Calu3 (cell line): ENCODE data around the gene DUSP22. TPM values are rescaled to one million over a fixed set of nuclear protein-coding genes. Genes with fewer than 3 reads are reported as not detected.

ENCODE experiments used
- BruUV-seq: library from RNA; stranded (reverse); fragments of 400-500 nt; replicated peaks from 2 replicates; lab custom pipeline; 2021; lab: Mats Ljungman, UMichigan
- CTCF ChIA-PET: fragments of 300-600 bp; sonication (Branson Sonifier 250); formaldehyde crosslinking; loops from one replicate; lab custom pipeline; 2022; ENCODE audit warnings: antibody characterized with exemption; lab: Charles Lee
- DNase-seq: peaks from one replicate; pipeline ENCODE4 v3.0.0; 2022
- H3K27ac Mint-ChIP-seq: one replicate; pipeline ENCODE4 v1.8.0; 2022; ENCODE audit warnings: mixed read lengths; ENCODE audit not compliant: unreplicated experiment
- H3K27me3 Mint-ChIP-seq: one replicate; pipeline ENCODE4 v1.8.0; 2022; ENCODE audit warnings: mixed read lengths; ENCODE audit not compliant: unreplicated experiment
- H3K36me3 Mint-ChIP-seq: one replicate; pipeline ENCODE4 v1.8.0; 2022; ENCODE audit warnings: mild to moderate bottlenecking, moderate library complexity, mixed read lengths; ENCODE audit not compliant: insufficient read depth, unreplicated experiment
- H3K4me1 Mint-ChIP-seq: one replicate; pipeline ENCODE4 v1.8.0; 2022; ENCODE audit warnings: mild to moderate bottlenecking, low read depth, mixed read lengths; ENCODE audit not compliant: unreplicated experiment
- H3K4me3 Mint-ChIP-seq: one replicate; pipeline ENCODE4 v1.8.0; 2022; ENCODE audit warnings: mild to moderate bottlenecking, low read depth, moderate library complexity, mixed read lengths; ENCODE audit not compliant: unreplicated experiment
- H3K9me3 Mint-ChIP-seq: one replicate; pipeline ENCODE4 v1.8.0; 2022; ENCODE audit warnings: low read depth, mixed read lengths; ENCODE audit not compliant: unreplicated experiment
- intact Hi-C: fragments of 100-400 bp; cut with micrococcal nuclease; formaldehyde crosslinking; loops from one replicate; pipeline ENCODE4 v1.10.0; 2022; ENCODE audit not compliant: unreplicated experiment
- total RNA-seq: library from RNA; stranded (reverse); gene quantifications from 2 replicates; pipeline ENCODE4 v1.2.3, GENCODE V29; 2022
- TF ChIP-seq, protein P1 (sequence below): fragments of 200-600 bp; IDR thresholded peaks from one replicate; pipeline ENCODE4 v1.8.0; 2022; ENCODE audit warnings: antibody characterized with exemption; ENCODE audit not compliant: unreplicated experiment

Gene DUSP22
- total RNA-seq, 1 experiment from 2014 or later, result 14.7 TPM

DNA sequence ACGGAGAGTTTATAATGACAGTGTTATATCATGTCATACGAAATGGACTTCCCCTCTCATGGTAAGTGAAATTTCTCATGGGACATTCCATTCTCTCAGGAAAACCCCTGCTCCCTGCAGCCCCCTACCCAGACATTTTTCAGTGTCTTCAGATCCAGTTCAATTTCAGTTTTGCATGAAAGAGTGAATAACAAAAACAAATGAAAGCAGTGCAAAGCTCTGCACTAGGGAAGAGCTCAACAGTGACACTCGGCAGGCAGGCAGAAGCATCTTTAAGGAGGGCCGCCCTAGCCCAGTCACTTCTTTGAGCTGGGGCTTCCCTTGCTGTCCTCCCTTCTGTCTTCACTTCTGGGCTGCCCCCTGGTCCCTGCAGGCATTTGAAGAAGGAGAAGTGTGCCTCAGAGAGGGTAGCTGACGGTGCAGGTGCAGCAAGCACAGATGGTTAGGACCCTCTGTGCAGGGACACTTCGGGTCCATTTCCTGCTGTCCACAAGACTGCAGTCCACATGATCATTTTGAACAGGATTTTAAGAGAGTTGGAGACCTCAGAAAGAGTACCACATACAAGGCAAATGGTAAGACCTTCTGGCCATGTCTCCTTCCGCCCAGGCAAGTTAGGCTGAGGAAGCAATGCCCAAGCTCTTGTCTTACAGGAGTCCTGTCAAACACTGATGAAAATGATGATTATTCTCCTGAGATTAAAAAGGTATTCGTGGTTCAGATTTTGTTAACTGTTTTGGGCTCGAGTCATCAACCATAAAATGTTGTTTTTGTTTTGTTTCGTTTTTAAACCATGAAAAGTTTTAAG, 5.4 kb upstream of the DUSP22 start:
- CTCF ChIA-PET, result interaction anchor here (0.7 kb wide), 1 partner anchor 31 kb away, joined by 6 read pairs; no protein-coding TSS in a partner anchor
- BruUV-seq, result no TSS peak
- Mint-ChIP-seq H3K4me1 (no peaks in the 10 kb centered on the region), H3K27ac (no peak overlapping the region), H3K27me3 (peaks cover 45% of the 10 kb centered on the region), H3K36me3 (no peaks in the 10 kb centered on the region), H3K4me3 (no peak overlapping the region), H3K9me3 (peaks cover 10% of the 10 kb centered on the region)
- intact Hi-C loops, result no loop called here
- TF ChIP-seq, protein P1, sequence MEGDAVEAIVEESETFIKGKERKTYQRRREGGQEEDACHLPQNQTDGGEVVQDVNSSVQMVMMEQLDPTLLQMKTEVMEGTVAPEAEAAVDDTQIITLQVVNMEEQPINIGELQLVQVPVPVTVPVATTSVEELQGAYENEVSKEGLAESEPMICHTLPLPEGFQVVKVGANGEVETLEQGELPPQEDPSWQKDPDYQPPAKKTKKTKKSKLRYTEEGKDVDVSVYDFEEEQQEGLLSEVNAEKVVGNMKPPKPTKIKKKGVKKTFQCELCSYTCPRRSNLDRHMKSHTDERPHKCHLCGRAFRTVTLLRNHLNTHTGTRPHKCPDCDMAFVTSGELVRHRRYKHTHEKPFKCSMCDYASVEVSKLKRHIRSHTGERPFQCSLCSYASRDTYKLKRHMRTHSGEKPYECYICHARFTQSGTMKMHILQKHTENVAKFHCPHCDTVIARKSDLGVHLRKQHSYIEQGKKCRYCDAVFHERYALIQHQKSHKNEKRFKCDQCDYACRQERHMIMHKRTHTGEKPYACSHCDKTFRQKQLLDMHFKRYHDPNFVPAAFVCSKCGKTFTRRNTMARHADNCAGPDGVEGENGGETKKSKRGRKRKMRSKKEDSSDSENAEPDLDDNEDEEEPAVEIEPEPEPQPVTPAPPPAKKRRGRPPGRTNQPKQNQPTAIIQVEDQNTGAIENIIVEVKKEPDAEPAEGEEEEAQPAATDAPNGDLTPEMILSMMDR, result no peak
- DNase-seq, result no peak

DNA sequence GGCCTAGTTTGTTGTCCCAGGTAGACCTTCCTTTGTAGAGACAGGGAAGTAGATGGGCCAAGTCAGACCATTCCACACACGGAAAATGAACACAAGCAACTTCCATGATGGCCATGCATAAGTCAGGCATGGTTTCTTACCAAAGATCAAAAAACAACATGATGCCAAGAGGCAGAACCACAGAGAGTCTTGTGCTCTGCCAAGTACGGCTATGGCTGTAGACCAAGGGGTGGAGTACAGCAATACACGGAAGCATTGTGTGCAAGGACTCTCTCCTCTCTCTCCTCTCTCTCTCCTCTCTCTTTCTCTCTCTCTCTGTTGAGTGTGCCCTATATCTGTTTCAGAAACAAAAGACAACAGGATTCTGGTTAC, 4.8 kb upstream of the DUSP22 start:
- TF ChIP-seq, protein P1, result no peak
- Mint-ChIP-seq H3K36me3 (peaks cover 4% of the 10 kb centered on the region), H3K27me3 (peaks cover 42% of the 10 kb centered on the region), H3K9me3 (peaks cover 10% of the 10 kb centered on the region), H3K27ac (no peak overlapping the region), H3K4me3 (no peak overlapping the region), H3K4me1 (no peaks in the 10 kb centered on the region)
- no peak for DNase-seq
- no TSS peak for BruUV-seq
- intact Hi-C loops, result no loop called here
- CTCF ChIA-PET, result no interaction called here

DNA sequence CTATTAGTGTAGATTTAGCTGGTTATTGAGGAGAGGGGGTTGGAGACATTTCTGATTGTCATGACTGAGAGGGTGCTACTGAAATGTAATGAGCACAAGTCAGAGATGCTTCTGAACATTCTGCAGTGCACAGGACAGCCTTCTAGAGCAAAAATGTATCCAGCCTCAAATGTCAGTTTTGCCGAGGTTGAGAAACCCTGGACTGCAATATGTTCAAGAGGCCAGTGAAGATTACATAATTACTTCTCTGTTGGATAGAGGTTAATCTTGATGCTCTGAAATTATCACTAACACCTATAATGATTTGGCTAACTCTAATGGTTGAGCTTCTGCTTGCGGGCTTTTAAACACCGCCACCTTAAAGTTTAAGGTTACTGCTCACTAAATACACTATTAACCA, 3.4 kb upstream of the DUSP22 start:
- intact Hi-C loops, result no loop called here
- Mint-ChIP-seq H3K4me1 (no peaks in the 10 kb centered on the region), H3K36me3 (peaks cover 14% of the 10 kb centered on the region), H3K27ac (no peak overlapping the region), H3K9me3 (peaks cover 8% of the 10 kb centered on the region), H3K4me3 (no peak overlapping the region), H3K27me3 (peaks cover 28% of the 10 kb centered on the region)
- CTCF ChIA-PET, result no interaction called here
- no peak for DNase-seq
- BruUV-seq, result no TSS peak
- TF ChIP-seq, protein P1, result no peak

DNA sequence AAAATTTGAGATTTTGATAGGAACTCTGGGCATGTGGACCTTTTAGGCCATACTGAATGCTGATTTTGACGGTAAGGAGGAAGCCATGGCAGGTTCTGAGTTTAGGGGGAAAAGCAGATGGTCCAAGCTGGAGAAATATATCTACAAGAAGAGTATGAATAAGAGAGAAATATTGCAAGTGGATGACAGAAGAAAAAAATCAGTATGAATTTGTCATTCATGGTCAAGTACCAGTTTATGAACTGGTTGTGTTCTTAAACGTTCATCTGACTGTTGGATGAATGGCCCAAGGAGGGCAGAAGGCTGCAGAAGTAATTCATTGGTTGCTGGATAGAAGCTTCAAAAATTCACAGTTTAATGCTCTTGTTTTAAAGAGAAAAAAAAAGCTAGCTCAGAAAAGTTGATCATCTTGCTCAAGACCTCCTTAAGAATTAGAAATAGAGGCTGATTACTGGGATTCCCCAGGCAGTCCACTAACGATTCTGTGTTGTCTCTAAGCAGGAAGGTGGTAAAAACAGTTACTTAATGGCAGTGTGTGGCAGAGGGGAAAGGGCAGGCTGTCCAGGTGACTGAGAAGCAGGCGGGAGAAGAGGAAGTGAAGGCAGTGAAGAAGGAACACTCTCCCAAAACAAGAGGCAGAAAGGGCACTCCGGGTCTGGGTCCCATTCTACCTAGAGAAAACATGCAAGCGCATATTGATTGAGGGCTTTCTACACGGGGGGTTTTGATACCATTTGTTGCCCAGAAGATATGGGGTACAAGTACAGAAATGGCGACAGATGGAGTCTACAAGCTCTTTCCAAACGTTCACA, 2.0 kb upstream of the DUSP22 start:
- H3K27me3 Mint-ChIP-seq, result peaks cover 27% of the 10 kb centered on the region
- peaks cover 14% of the 10 kb centered on the region for H3K36me3 Mint-ChIP-seq
- peaks cover 8% of the 10 kb centered on the region for H3K9me3 Mint-ChIP-seq
- BruUV-seq, result no TSS peak
- no peak overlapping the region for H3K27ac Mint-ChIP-seq
- H3K4me1 Mint-ChIP-seq, result no peaks in the 10 kb centered on the region
- CTCF ChIA-PET, result interaction anchor here (0.7 kb wide), 1 partner anchor 26 kb away, joined by 4 read pairs; no protein-coding TSS in a partner anchor
- intact Hi-C loops, result no loop called here
- H3K4me3 Mint-ChIP-seq, result no peak overlapping the region
- TF ChIP-seq, protein P1, result no peak
- no peak for DNase-seq
